C4-2B (cell line): ENCODE measurements around the gene LNPK.

Experiments used
- CTCF ChIP-seq: fragments of 450-650 bp; conservative IDR thresholded peaks from 2 replicates; pipeline ENCODE4 v1.5.1; 2017; ENCODE audit warnings: mild to moderate bottlenecking
- ZFX ChIP-seq: fragments of 450-650 bp; IDR thresholded peaks from 2 replicates; pipeline ENCODE4 v1.6.1; 2017

GRCh38 chr2:175965773-175966172 is 36.3 kb downstream of the LNPK start:
- TF ChIP-seq CTCF (no peak), ZFX (no peak)
